Testis (tissue), 3 donors: ENCODE data around the gene INAFM2. TPM values are rescaled to one million over a fixed set of nuclear protein-coding genes. Genes with fewer than 3 reads are reported as not detected.

ENCODE experiments used
- DNase-seq: peaks from one replicate; pipeline ENCODE4 v3.0.0-alpha.2; 2019
- H3K27ac ChIP-seq, 2 donors: fragments of 200-600 bp; sonication (generic); one replicate each; pipeline ENCODE4 v1.5.1; 2019
- H3K27me3 ChIP-seq: fragments of 200-600 bp; sonication (generic); one replicate; pipeline ENCODE4 v1.5.1; 2019
- H3K36me3 ChIP-seq: fragments of 200-600 bp; sonication (generic); one replicate; pipeline ENCODE4 v1.5.1; 2017; ENCODE audit warnings: low read depth; ENCODE audit errors: missing control alignments
- H3K4me1 ChIP-seq: fragments of 200-600 bp; sonication (generic); one replicate; pipeline ENCODE4 v1.5.1; 2019
- H3K4me3 ChIP-seq, 2 donors: fragments of 200-600 bp; sonication (generic); one replicate each; pipeline ENCODE4 v1.5.1; 2017 to 2019
- H3K9me3 ChIP-seq: fragments of 200-600 bp; sonication (generic); one replicate; pipeline ENCODE4 v1.5.1; 2017
- POLR2A ChIP-seq: fragments of 450-650 bp; IDR thresholded peaks from one replicate; pipeline ENCODE4 v1.6.1; 2017; ENCODE audit warnings: antibody characterized with exemption, mild to moderate bottlenecking, moderate library complexity
- WGBS, 2 donors: methylation state at CpG; one replicate each; pipeline ENCODE4 v1.1.5; 2018; 5-methylcytosine and 5-hydroxymethylcytosine counted together
- intact Hi-C: fragments of 100-400 bp; cut with DNase I; formaldehyde crosslinking; loops from one replicate; pipeline ENCODE4 v1.15.1; 2023; ENCODE audit warnings: low total_unique reads
- polyA plus RNA-seq: library from polyadenylated mRNA; stranded (reverse); fragments of 350-450 nt; fragmentation: Illumina TruSeq; extraction: RNeasy Lipid Tissue Mini Kit (QIAGEN cat#74804); gene quantifications from one replicate; pipeline ENCODE4 v1.2.3, GENCODE V29; 2014; ENCODE audit warnings: low read depth, low replicate concordance; ENCODE audit not compliant: insufficient read depth
- total RNA-seq, 2 donors: library from RNA; depleted of rRNA; stranded (reverse); fragments of >200 nt; gene quantifications; one replicate each; pipeline ENCODE4 v1.2.3, GENCODE V29; 2016
- TF ChIP-seq, protein P1 (sequence below), 3 experiments: fragments of 450-650 bp in 2 of 3; fragments of 200-600 bp in 1 of 3; sonication (generic) in 1 of 3; IDR thresholded peaks; one replicate each; pipeline ENCODE4 v1.5.1; 2016 to 2019; ENCODE audit warnings: antibody characterized with exemption in 3 of 3, mild to moderate bottlenecking in 2 of 3, moderate library complexity in 1 of 3

Gene INAFM2
- total and polyA plus RNA-seq, 3 donors from 2014 or later = 31.8 to 49.8 (median 43.4) TPM

DNA sequence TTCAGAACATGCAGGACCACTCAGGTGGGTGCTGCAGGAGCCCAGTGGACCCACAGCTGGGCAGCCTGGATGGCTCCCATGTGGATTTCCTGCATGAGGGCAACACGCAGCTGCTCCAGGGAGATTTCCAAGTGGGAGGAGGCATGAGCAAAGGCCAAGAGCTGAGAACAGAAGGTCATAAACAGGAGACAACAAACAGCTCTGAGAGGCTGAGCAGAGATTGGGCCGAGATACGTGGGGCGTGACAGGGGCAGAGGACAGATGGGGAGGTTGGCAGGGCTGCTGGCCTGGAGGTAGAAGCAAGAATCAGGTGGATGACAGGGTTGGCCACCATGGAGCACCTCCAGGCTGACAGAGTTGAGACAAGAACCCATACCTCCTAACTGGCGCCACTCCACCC is 30.2 kb downstream of the INAFM2 start:
- TF ChIP-seq, protein P1, sequence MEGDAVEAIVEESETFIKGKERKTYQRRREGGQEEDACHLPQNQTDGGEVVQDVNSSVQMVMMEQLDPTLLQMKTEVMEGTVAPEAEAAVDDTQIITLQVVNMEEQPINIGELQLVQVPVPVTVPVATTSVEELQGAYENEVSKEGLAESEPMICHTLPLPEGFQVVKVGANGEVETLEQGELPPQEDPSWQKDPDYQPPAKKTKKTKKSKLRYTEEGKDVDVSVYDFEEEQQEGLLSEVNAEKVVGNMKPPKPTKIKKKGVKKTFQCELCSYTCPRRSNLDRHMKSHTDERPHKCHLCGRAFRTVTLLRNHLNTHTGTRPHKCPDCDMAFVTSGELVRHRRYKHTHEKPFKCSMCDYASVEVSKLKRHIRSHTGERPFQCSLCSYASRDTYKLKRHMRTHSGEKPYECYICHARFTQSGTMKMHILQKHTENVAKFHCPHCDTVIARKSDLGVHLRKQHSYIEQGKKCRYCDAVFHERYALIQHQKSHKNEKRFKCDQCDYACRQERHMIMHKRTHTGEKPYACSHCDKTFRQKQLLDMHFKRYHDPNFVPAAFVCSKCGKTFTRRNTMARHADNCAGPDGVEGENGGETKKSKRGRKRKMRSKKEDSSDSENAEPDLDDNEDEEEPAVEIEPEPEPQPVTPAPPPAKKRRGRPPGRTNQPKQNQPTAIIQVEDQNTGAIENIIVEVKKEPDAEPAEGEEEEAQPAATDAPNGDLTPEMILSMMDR (IDR thresholded peaks at IDR 0.05) = no peak
- no peak for TF ChIP-seq POLR2A
- H3K4me1 ChIP-seq = peaks cover 16% of the 10 kb centered on the region
- H3K9me3 ChIP-seq = no peaks in the 10 kb centered on the region
- H3K27ac ChIP-seq = no peak overlapping the region
- DNase-seq = no peak
- no peaks in the 10 kb centered on the region for H3K36me3 ChIP-seq
- H3K27me3 ChIP-seq = no peaks in the 10 kb centered on the region
- 50 to 73% methylated on average over 5 of the region's 5 CpGs for WGBS, 2 donors
- intact Hi-C loops = no loop called here
- no peak overlapping the region for H3K4me3 ChIP-seq

- Histone ChIP-seq H3K27me3 (no peaks in the 10 kb centered on the region), H3K9me3 (no peaks in the 10 kb centered on the region), H3K4me3 (no peak overlapping the region), H3K4me1 (peaks cover 16% of the 10 kb centered on the region), H3K36me3 (no peaks in the 10 kb centered on the region), H3K27ac (no peak overlapping the region)
- 43 to 51% methylated on average over 9 of the region's 9 CpGs for WGBS, 2 donors
- intact Hi-C loops = no loop called here
- TF ChIP-seq, protein P1 (IDR thresholded peaks at IDR 0.05) = peak in 2 of 3 experiments; percentile 12 to 18
- TF ChIP-seq POLR2A = no peak
- peak; percentile 56 for DNase-seq
Measured at GRCh38 chr15:40354408-40355171, 31.1 kb downstream of the INAFM2 start.

GRCh38 chr15:40355976-40356585 is 32.6 kb downstream of the INAFM2 start:
- Histone ChIP-seq H3K36me3 (no peaks in the 10 kb centered on the region), H3K27me3 (no peaks in the 10 kb centered on the region), H3K27ac (no peak overlapping the region), H3K4me1 (peaks cover 16% of the 10 kb centered on the region), H3K9me3 (no peaks in the 10 kb centered on the region), H3K4me3 (no peak overlapping the region)
- TF ChIP-seq, protein P1 (IDR thresholded peaks at IDR 0.05) = no peak
- TF ChIP-seq POLR2A = no peak
- 81% methylated on average over 5 of the region's 5 CpGs; no CpG with 5 or more reads in 1 of the 2 donors for WGBS, 2 donors
- intact Hi-C loops = no loop called here
- no peak for DNase-seq

- WGBS, 2 donors = 38 to 43% methylated on average over 1 of the region's 1 CpG
- Histone ChIP-seq H3K27me3 (no peaks in the 10 kb centered on the region), H3K4me3 (peak overlapping the region; percentile 57 to 65), H3K4me1 (peaks cover 16% of the 10 kb centered on the region), H3K36me3 (no peaks in the 10 kb centered on the region), H3K9me3 (no peaks in the 10 kb centered on the region), H3K27ac (no peak overlapping the region)
- no peak for DNase-seq
- intact Hi-C loops = no loop called here
- TF ChIP-seq, protein P1 (IDR thresholded peaks at IDR 0.05) = no peak
- TF ChIP-seq POLR2A = no peak
Measured at GRCh38 chr15:40357246-40357645, 33.8 kb downstream of the INAFM2 start.
